Fibroblast of skin of left biceps (primary cell): ENCODE results near the gene EMILIN3.

ENCODE experiments used
- DNase-seq, 2 experiments: peaks; one replicate each; pipeline ENCODE4 v3.0.0-alpha.2; 2013; ENCODE audit warnings: low read depth in 2 of 2

Gene EMILIN3

DNA sequence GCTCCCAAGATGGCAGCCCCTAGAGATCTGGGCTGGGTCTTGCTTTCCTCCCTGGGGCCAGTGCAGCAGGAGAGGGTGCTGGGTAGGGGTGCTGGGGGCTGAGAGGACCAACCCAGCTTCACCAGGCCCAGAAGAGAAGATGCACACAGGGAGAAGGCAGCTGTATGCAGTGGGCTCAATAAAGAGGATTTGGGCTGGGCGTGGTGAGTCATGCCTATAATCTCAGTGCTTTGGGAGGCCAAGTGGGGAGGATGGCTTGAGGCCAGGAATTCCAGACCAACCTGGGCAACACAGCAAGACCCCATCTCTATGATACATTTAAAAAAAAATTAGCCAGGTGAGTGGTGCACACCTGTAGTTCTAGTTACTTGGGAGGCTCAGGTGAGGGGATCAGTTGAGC lies 25.7 kb upstream of the EMILIN3 start:
- no peak for DNase-seq

- no peak for DNase-seq
Measured at GRCh38 chr20:41391587-41392001, 25.0 kb upstream of the EMILIN3 start.

- DNase-seq: no peak
Measured at GRCh38 chr20:41390889-41391288, 24.3 kb upstream of the EMILIN3 start.

DNA sequence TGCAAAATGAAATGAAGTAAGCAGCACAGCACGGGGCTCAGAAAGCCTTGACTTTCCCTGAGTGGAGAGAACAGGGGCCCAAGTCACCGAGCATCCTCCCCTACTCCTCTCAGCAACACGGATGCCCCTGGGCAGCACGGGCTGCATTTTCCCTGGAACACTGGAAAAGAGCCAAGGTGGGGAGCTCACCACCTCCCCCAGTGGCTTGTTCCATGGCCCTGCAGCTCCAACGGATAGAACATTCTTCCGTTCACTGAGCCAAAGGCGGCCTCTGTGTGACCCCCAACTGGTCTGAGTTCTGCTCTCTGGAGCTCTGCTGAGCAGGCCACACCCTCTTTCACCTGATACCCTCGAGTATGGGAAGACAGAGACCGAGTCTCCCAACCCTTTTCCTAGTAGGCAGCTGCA lies 20.8 kb upstream of the EMILIN3 start:
- no peak for DNase-seq

GRCh38 chr20:41386502-41387427 lies 20.1 kb upstream of the EMILIN3 start:
- peak; percentile 42 to 44 for DNase-seq

DNA sequence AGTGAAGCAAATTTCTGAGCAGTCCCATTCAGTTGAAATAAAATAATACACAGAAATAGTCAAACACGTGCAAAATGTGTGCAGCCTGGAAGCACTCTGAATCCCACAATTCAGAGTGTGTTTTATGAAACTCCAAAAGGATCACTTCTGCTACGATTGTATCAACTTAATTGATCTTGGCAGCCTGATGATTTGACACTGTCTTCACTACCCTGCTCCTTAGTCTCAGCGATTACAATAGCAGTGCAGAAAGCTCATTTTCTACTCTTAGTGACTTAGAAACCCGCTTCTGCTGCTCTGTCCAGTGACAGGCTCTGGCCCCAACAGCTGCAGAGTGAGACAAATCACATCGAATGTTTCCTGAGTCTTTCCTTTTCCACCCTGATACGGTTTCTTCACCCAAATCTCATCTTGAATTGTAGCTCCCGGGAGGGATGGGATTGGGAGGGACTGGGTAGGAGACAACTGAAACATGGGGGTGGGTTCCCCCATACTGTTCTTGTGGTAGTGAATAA lies 16.2 kb upstream of the EMILIN3 start:
- DNase-seq: no peak

GRCh38 chr20:41380551-41381193 lies 14.1 kb upstream of the EMILIN3 start:
- no peak for DNase-seq

DNA sequence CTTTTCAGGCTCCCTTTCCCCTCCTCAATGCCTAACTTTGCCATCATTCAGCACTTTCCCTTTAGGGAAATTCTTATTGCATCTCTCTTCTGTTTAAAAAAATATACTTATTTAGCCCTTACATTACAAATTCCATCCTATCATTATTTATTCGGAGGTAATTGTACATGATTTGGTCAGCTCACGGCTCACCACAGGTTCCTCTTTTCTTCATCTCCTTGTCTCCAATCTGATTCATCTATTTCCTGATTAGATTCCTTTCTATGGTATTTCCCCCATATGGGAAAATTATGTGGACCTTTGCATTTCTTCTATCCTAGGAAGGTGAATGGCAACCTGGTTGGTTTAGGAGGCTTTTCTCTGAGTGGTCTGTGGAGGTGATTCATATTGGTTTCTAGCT lies 12.9 kb upstream of the EMILIN3 start:
- DNase-seq: no peak

- DNase-seq: no peak
Measured at GRCh38 chr20:41377275-41377674, 10.7 kb upstream of the EMILIN3 start.

- no peak for DNase-seq
Measured at GRCh38 chr20:41376349-41376748, 9.7 kb upstream of the EMILIN3 start.

- no peak for DNase-seq
Measured at GRCh38 chr20:41375846-41376245, 9.2 kb upstream of the EMILIN3 start.

DNA sequence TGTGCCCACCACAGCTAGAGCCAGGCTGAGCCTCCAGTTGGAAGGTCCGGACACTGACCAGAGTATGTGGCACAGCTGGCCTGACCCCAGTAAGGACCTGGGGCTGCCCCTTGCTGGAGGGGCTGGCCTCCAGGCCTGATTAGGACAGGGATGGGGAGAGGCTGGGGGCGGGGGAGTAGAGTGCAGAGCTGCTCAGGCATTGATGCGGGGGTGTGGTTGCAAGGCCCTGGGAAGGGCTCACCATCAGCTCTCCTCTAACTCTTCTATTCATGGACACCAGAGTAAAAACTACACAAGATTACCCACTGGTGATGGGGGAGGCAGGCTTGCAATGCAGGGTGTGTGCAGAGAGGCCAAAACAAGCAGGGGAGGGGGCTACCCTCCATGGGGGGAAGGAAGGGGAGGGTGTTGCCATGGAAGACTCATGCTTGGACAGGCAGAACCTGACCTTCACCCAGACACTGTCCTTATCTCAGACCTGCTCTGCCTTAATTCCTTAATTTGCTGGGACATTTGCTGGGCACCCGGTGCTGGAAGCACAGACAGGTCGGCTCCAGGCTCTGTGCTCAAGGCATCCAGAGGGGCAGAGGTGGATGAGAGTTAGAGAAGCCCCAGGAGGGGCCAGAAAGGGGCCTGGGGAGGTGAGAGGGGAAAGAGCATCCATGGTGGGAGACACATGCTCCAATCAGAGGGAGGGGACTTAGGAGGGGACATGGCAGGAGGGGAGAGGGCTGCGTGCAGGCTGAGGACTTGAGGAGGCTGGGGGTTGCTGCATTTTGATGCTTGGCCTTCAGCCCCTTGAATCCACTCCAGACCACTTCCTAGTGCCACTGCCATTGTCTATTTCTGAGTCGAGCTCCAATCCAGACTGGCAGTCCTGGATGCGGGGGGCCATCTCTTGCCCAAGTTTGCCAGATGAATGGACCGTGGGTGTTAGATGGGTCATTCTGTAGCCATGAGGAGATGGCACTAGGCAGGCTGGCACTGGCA lies 7.6 kb upstream of the EMILIN3 start:
- DNase-seq: no peak

- DNase-seq: no peak
Measured at GRCh38 chr20:41373251-41373783, 6.7 kb upstream of the EMILIN3 start.

DNA sequence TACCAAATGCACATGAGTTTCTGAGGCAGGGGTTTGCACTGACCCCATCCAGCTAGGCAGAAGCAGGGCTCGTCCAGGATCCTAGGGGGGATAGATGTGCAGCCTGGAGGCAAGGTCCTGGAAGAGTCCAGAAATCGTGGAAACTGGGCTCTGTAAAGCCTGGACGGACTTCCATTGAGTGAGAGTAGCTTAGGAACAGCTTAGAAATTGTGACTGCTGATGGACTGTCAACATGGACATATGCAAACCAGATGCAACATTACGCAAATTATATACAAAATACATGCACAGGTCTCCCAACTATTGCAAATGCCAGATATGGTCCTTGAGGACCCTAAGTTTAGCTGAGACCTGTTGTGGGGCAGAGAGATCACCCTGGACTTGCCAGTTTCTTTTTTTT lies 4.8 kb upstream of the EMILIN3 start:
- DNase-seq: no peak

GRCh38 chr20:41370176-41370575 lies 3.6 kb upstream of the EMILIN3 start:
- no peak for DNase-seq

DNA sequence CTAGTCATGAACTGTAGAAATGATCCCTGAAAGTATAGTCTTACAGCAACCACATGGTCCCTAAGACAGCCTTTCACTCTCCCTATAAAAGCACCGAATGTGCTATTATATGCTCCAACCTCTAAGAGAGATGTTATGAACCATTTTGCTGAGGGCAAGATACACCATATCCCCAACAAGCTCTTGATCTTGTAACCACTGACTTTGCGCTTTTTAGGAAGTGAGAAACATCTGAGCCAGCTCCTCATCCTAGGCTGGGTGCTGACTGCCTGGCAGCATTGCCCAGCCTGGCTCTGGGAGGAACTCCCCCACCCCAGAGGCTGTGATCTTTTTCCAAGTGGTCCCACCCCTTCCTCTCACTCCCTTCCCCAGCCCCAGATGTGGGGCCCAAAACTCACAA lies 3.1 kb upstream of the EMILIN3 start:
- no peak for DNase-seq

- DNase-seq: no peak
Measured at GRCh38 chr20:41367956-41368355, 1.3 kb upstream of the EMILIN3 start.

GRCh38 chr20:41367393-41367695 lies 726 bp upstream of the EMILIN3 start:
- no peak for DNase-seq

- DNase-seq: no peak
Measured at GRCh38 chr20:41365777-41366545, 657 bp downstream of the EMILIN3 start.

- DNase-seq: no peak
Measured at GRCh38 chr20:41364967-41365765, 1.5 kb downstream of the EMILIN3 start.
